Measurements from ENCODE around the gene PIGM. TPM values are rescaled to one million over a fixed set of nuclear protein-coding genes. Genes with fewer than 3 reads are reported as not detected.

The PIGM gene
- total and polyA plus RNA-seq, 2 donors, result 4.6 to 6.2 TPM

DNA sequence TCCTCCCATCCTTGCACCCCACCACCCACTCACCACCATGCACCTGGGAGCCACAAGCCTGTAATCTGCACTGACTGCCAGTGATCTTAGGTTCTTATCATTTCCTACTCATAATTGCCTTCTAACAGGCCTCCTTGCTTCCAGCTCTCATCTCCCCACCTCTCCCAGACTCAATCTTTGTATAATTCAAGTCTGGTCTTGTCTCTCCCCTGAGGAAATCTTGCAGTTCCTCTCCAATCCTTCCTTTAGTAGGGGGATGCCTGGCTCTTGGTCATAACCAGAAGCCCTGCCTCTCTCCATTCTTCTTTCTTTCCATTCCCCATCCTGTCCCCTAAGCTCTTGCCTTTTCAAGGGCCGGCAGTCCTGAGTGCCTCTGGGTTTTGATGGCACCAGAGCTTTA is 27.8 kb downstream of the PIGM start:
- no peak overlapping the region for H3K4me3 ChIP-seq (ENCODE audit: low read depth, low read length)
- H3K4me1 ChIP-seq (ENCODE audit: insufficient read depth), result no peaks in the 10 kb centered on the region
- H3K27ac ChIP-seq (ENCODE audit: low read depth), result no peak overlapping the region
- no peaks in the 10 kb centered on the region for H3K36me3 ChIP-seq (ENCODE audit: insufficient read depth)
- 91% methylated on average over 1 of the region's 1 CpG for WGBS
- DNase-seq (ENCODE audit: extremely low spot score), result no peak

GRCh38 chr1:160001440-160001839 is 30.4 kb downstream of the PIGM start:
- H3K36me3 ChIP-seq (ENCODE audit: insufficient read depth), result no peaks in the 10 kb centered on the region
- DNase-seq (ENCODE audit: extremely low spot score), result no peak
- WGBS, result 80% methylated on average over 2 of the region's 2 CpGs
- H3K4me3 ChIP-seq (ENCODE audit: low read depth, low read length), result no peak overlapping the region
- H3K4me1 ChIP-seq (ENCODE audit: insufficient read depth), result no peaks in the 10 kb centered on the region
- no peak overlapping the region for H3K27ac ChIP-seq (ENCODE audit: low read depth)

DNA sequence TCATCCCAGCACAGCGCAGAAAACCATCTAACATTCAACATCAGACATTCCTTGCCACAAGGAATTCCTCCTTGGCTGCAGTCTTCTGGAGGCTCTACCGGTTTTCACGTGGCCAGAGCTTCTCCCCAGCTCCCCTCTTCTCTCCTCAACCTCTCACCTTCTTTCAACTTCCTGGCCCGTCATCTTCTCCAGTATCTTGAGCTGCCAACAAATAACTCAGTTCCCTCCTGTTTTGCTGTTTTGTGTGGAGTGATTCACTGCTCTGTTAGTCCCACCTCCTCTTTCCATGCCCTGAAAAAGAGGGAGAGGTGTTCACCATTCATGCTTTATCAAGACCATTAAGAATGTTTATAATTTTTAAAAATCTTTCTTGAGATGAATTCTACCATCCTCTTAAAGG is 32.6 kb downstream of the PIGM start:
- H3K27ac ChIP-seq (ENCODE audit: low read depth), result no peak overlapping the region
- WGBS, result 68% methylated on average over 4 of the region's 4 CpGs
- no peak for DNase-seq (ENCODE audit: extremely low spot score)
- no peak overlapping the region for H3K4me3 ChIP-seq (ENCODE audit: low read depth, low read length)
- no peaks in the 10 kb centered on the region for H3K4me1 ChIP-seq (ENCODE audit: insufficient read depth)
- H3K36me3 ChIP-seq (ENCODE audit: insufficient read depth), result no peaks in the 10 kb centered on the region

DNA sequence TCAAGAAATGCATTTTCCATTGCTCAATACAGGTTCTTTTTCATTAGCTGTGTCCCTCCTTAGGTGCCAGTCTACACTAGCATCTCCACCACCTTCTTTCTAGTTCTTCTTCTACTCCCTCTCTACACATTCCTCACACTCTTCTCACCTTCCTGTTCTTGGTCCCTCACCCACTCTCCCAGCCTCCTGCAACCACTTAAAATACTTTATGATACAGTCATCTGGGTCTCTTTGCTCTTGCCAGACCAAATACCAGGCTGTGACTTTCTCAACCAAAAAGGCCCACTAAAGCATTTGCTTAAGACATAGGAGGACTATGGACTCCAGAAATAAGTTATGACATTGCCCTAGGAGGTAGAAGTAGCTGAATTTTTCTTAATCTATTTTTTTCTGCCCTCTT is 35.1 kb downstream of the PIGM start:
- H3K27ac ChIP-seq (ENCODE audit: low read depth), result no peak overlapping the region

DNA sequence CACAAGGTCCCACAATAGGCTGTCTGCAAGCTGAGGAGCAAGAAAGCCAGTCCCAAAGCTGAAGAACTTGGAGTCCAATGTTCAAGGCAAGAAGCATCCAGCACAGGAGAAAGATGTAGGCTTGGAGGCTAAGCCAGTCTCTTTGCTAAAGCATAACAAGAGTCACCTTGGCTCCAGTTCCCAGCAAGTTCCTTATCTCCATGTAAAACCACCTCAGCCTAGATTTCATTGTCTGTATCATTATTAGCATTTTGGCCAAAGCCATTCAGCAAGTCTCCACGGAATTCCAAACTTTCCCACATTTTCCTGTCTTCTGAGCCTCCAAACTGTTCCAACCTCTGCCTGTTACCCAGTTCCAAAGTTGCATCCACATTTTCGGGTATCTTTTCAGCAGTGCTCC is 36.9 kb downstream of the PIGM start:
- Histone ChIP-seq H3K36me3 (ENCODE audit: insufficient read depth) (no peaks in the 10 kb centered on the region), H3K27ac (ENCODE audit: low read depth) (no peak overlapping the region), H3K4me1 (ENCODE audit: insufficient read depth) (no peaks in the 10 kb centered on the region), H3K4me3 (ENCODE audit: low read depth, low read length) (no peak overlapping the region)
- DNase-seq (ENCODE audit: extremely low spot score), result no peak
- 83% methylated on average over 2 of the region's 2 CpGs for WGBS

More for the DNA sequence above, 35.1 kb downstream of the PIGM start:
- DNase-seq (ENCODE audit: extremely low spot score), result no peak
- H3K4me1 ChIP-seq (ENCODE audit: insufficient read depth), result no peaks in the 10 kb centered on the region
- H3K36me3 ChIP-seq (ENCODE audit: insufficient read depth), result no peaks in the 10 kb centered on the region
- no peak overlapping the region for H3K4me3 ChIP-seq (ENCODE audit: low read depth, low read length)

- H3K36me3 ChIP-seq (ENCODE audit: insufficient read depth), result no peaks in the 10 kb centered on the region
- no peak overlapping the region for H3K27ac ChIP-seq (ENCODE audit: low read depth)
- H3K4me3 ChIP-seq (ENCODE audit: low read depth, low read length), result no peak overlapping the region
- no peak for DNase-seq (ENCODE audit: extremely low spot score)
- 90% methylated on average over 2 of the region's 2 CpGs for WGBS
- H3K4me1 ChIP-seq (ENCODE audit: insufficient read depth), result no peaks in the 10 kb centered on the region
Observed at GRCh38 chr1:159993911-159994310, 37.9 kb downstream of the PIGM start.

GRCh38 chr1:159992161-159992560 is 39.6 kb downstream of the PIGM start:
- DNase-seq (ENCODE audit: extremely low spot score), result no peak
- no peaks in the 10 kb centered on the region for H3K36me3 ChIP-seq (ENCODE audit: insufficient read depth)
- H3K4me3 ChIP-seq (ENCODE audit: low read depth, low read length), result no peak overlapping the region
- WGBS, result 85% methylated on average over 1 of the region's 1 CpG
- no peak overlapping the region for H3K27ac ChIP-seq (ENCODE audit: low read depth)
- H3K4me1 ChIP-seq (ENCODE audit: insufficient read depth), result no peaks in the 10 kb centered on the region

GRCh38 chr1:159991513-159991912 is 40.3 kb downstream of the PIGM start:
- 65% methylated on average over 4 of the region's 4 CpGs for WGBS
- Histone ChIP-seq H3K27ac (ENCODE audit: low read depth) (no peak overlapping the region), H3K36me3 (ENCODE audit: insufficient read depth) (no peaks in the 10 kb centered on the region), H3K4me1 (ENCODE audit: insufficient read depth) (no peaks in the 10 kb centered on the region), H3K4me3 (ENCODE audit: low read depth, low read length) (no peak overlapping the region)
- DNase-seq (ENCODE audit: extremely low spot score), result no peak

DNA sequence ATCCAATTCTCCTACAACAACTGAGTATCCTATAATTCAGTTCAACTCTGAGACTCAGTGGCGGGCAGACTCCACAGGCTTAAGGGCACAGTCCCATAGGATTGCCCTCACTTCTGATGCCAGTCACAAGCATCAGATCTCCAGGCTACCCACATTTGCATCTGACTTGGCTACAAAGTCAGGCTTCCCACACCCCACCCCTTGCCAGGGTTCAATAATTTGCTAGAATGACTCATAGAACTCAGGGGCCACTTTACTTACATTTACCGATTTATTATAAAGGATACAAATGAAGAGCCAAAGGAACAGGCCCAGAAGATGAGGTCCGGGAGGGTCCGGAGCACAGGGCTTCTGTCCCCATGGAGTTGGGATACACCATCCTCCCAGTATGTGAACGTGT is 41.8 kb downstream of the PIGM start:
- DNase-seq (ENCODE audit: extremely low spot score), result no peak

DNA sequence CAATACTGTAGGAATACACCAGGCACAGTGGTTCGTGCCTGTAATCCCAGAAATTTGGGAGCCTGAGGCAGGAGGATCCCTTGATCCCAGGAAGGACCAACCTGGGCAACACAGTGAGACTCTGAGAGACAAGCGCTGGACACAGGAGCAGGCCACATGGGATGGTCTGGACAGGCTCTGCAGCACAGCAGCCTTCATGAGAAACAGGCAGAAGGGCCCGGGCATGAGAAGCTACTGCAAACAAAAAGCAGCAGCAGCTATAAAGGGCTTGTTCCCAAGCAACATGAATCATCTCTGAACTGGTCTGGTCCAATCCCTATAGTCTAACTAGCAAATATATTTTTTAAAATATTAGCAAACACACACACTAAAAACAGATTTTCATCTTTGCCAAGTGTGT is 42.2 kb downstream of the PIGM start:
- DNase-seq (ENCODE audit: extremely low spot score), result no peak
- WGBS, result 66% methylated on average over 3 of the region's 3 CpGs
- no peaks in the 10 kb centered on the region for H3K4me1 ChIP-seq (ENCODE audit: insufficient read depth)
- H3K27ac ChIP-seq (ENCODE audit: low read depth), result no peak overlapping the region
- H3K36me3 ChIP-seq (ENCODE audit: insufficient read depth), result no peaks in the 10 kb centered on the region
- no peak overlapping the region for H3K4me3 ChIP-seq (ENCODE audit: low read depth, low read length)

More for the DNA sequence above, 41.8 kb downstream of the PIGM start:
- WGBS, result 88% methylated on average over 5 of the region's 5 CpGs
- H3K4me1 ChIP-seq (ENCODE audit: insufficient read depth), result no peaks in the 10 kb centered on the region
- H3K4me3 ChIP-seq (ENCODE audit: low read depth, low read length), result no peak overlapping the region
- H3K27ac ChIP-seq (ENCODE audit: low read depth), result no peak overlapping the region
- H3K36me3 ChIP-seq (ENCODE audit: insufficient read depth), result no peaks in the 10 kb centered on the region

GRCh38 chr1:159988006-159988405 is 43.8 kb downstream of the PIGM start:
- DNase-seq (ENCODE audit: extremely low spot score), result no peak
- H3K4me3 ChIP-seq (ENCODE audit: low read depth, low read length), result no peak overlapping the region
- WGBS, result 88% methylated on average over 1 of the region's 1 CpG
- no peak overlapping the region for H3K27ac ChIP-seq (ENCODE audit: low read depth)
- H3K4me1 ChIP-seq (ENCODE audit: insufficient read depth), result no peaks in the 10 kb centered on the region
- H3K36me3 ChIP-seq (ENCODE audit: insufficient read depth), result no peaks in the 10 kb centered on the region

DNA sequence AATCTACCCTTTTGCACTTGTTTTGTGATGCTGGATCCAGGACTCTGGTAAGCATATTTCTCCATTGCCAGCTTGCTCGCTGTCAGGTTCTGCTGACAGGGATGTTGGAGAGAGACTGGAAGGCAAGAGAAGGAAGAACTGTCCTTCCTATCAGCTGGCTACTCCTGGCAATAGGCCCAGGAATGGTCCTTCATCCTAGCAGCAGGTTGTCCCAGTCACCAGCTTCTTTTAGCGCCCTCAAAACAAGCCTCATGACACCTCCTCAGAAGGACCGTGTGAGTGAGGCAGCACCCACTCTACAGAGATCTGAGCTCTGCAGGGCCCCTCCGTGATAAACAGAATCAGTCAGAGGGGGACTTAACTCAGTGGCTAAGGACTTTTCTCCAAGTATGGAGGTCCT is 44.6 kb downstream of the PIGM start:
- H3K36me3 ChIP-seq (ENCODE audit: insufficient read depth), result no peaks in the 10 kb centered on the region
- DNase-seq (ENCODE audit: extremely low spot score), result no peak
- H3K4me3 ChIP-seq (ENCODE audit: low read depth, low read length), result no peak overlapping the region
- no peak overlapping the region for H3K27ac ChIP-seq (ENCODE audit: low read depth)
- 63% methylated on average over 4 of the region's 4 CpGs for whole genome bisulfite sequencing
- H3K4me1 ChIP-seq (ENCODE audit: insufficient read depth), result no peaks in the 10 kb centered on the region

GRCh38 chr1:159986531-159986930 is 45.3 kb downstream of the PIGM start:
- Histone ChIP-seq H3K36me3 (ENCODE audit: insufficient read depth) (no peaks in the 10 kb centered on the region), H3K4me1 (ENCODE audit: insufficient read depth) (no peaks in the 10 kb centered on the region), H3K27ac (ENCODE audit: low read depth) (no peak overlapping the region), H3K4me3 (ENCODE audit: low read depth, low read length) (no peak overlapping the region)
- 70% methylated on average over 1 of the region's 1 CpG for WGBS
- no peak for DNase-seq (ENCODE audit: extremely low spot score)

- WGBS, result 81% methylated on average over 2 of the region's 2 CpGs
- Histone ChIP-seq H3K4me3 (ENCODE audit: low read depth, low read length) (no peak overlapping the region), H3K4me1 (ENCODE audit: insufficient read depth) (no peaks in the 10 kb centered on the region), H3K27ac (ENCODE audit: low read depth) (no peak overlapping the region), H3K36me3 (ENCODE audit: insufficient read depth) (no peaks in the 10 kb centered on the region)
- DNase-seq (ENCODE audit: extremely low spot score), result no peak
Observed at GRCh38 chr1:159986093-159986492, 45.7 kb downstream of the PIGM start.

DNA sequence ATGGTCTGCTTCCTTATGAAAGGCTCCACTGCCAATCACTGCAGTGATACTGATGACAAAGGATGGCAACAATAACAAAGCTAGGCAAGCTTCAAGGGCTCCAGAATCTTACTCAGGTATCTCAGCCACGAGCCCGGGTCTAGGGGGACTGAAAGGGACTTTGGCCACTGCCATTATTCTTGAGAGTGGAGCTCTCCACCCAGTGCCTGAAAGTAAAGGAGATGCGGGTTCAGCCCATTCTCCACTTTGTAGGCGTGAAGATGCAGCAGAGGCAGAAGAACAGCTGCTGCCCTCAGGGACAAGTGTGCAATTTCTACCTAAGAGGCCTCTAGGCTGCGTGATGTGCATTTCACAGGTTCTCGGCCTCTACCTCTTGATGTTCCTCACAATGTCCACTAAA is 46.3 kb downstream of the PIGM start:
- DNase-seq (ENCODE audit: extremely low spot score), result no peak
- Histone ChIP-seq H3K4me3 (ENCODE audit: low read depth, low read length) (no peak overlapping the region), H3K4me1 (ENCODE audit: insufficient read depth) (no peaks in the 10 kb centered on the region), H3K36me3 (ENCODE audit: insufficient read depth) (no peaks in the 10 kb centered on the region), H3K27ac (ENCODE audit: low read depth) (no peak overlapping the region)
- WGBS, result 91% methylated on average over 6 of the region's 6 CpGs

Measured in urinary bladder (tissue), 4 donors.